GM10248 (cell line): ENCODE data around the gene SHC2.
"Not testable (repeated sequence)": the region's sequence is repeated elsewhere in the genome, so short reads cannot be mapped to it uniquely, and the experiment has no call there.

Experiments used
- CTCF ChIA-PET: fragments of 300-600 bp; sonication (Branson Sonifier 250); formaldehyde crosslinking; extraction: SDS; loops from one replicate; lab custom pipeline; 2021; ENCODE audit warnings: antibody characterized with exemption; lab: Yijun Ruan, JAX
- POLR2A ChIA-PET: fragments of 350-650 bp; sonication (Branson Sonifier 250); formaldehyde crosslinking; extraction: SDS; loops from one replicate; lab custom pipeline; 2020; ENCODE audit warnings: antibody characterized with exemption; lab: Yijun Ruan, JAX
- DNase-seq: peaks from one replicate; pipeline ENCODE4 v3.0.0; 2012; ENCODE audit errors: extremely low spot score
- CTCF ChIP-seq: IDR thresholded peaks from 2 replicates; pipeline ENCODE4 v1.5.1; 2012; ENCODE audit warnings: mild to moderate bottlenecking, low read depth; ENCODE audit errors: extremely low read depth, missing control alignments, control extremely low read depth

Gene SHC2

GRCh38 chr19:428149-428548, 32.7 kb downstream of the SHC2 start:
- no peak for TF ChIP-seq CTCF
- ChIA-PET CTCF (no interaction called here), POLR2A (no interaction called here)
- no peak for DNase-seq

- DNase-seq, CTCF ChIA-PET, POLR2A ChIA-PET: not testable (repeated sequence)
Observed at GRCh38 chr19:427675-428074, 33.2 kb downstream of the SHC2 start.

GRCh38 chr19:426725-427445, 33.9 kb downstream of the SHC2 start:
- CTCF ChIA-PET = no interaction called here
- no peak for TF ChIP-seq CTCF
- POLR2A ChIA-PET = no interaction called here
- no peak for DNase-seq

- ChIA-PET CTCF (no interaction called here), POLR2A (no interaction called here)
- no peak for DNase-seq
- no peak for TF ChIP-seq CTCF
Observed at GRCh38 chr19:425056-425455, 35.8 kb downstream of the SHC2 start.

- no peak for DNase-seq
- ChIA-PET POLR2A (no interaction called here), CTCF (no interaction called here)
- no peak for TF ChIP-seq CTCF
Observed at GRCh38 chr19:424546-424945, 36.3 kb downstream of the SHC2 start.

- ChIA-PET POLR2A (no interaction called here), CTCF (interaction anchor here (0.9 kb wide), 1 partner anchor 83 kb away, joined by 3 read pairs; no protein-coding TSS in a partner anchor)
- TF ChIP-seq CTCF = no peak
- no peak for DNase-seq
Observed at GRCh38 chr19:423691-424466, 37.0 kb downstream of the SHC2 start.

- CTCF ChIA-PET = interaction anchor here (0.9 kb wide), 1 partner anchor 84 kb away, joined by 3 read pairs; no protein-coding TSS in a partner anchor
Observed at GRCh38 chr19:422917-423226, 38.0 kb downstream of the SHC2 start.

More at GRCh38 chr19:422917-423226, 38.0 kb downstream of the SHC2 start:
- DNase-seq, POLR2A ChIA-PET: not testable (repeated sequence)
